HPDE6-E6E7 (cell line): ENCODE data around the gene SV2B.
"Not testable (repeated sequence)": the region's sequence is repeated elsewhere in the genome, so short reads cannot be mapped to it uniquely, and the experiment has no call there.

ENCODE experiments used
- DNase-seq: peaks from one replicate; pipeline ENCODE4 v3.0.0; 2011; ENCODE audit warnings: missing footprints; ENCODE audit errors: extremely low spot score

The SV2B gene

DNA sequence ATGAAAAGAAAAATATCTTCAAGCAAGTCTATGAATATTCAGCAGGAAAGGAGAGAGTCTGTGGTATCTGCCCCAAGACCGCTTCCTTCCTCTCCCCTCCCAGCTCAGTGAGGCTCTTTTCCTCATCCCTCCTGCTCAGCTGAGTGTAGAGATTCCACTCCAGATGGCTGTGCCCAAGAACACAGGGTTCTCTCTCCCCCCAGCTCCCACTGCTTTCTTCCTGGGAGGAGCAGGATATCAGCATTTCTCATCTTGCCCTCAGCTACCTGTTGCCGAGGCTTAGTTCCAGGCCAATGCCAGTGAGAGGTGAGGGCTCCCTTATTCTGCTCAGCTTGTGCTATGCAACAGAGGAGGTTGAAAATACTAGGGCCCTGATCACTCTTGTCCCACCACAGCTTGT, 211.9 kb downstream of the SV2B start:
- no peak for DNase-seq

DNA sequence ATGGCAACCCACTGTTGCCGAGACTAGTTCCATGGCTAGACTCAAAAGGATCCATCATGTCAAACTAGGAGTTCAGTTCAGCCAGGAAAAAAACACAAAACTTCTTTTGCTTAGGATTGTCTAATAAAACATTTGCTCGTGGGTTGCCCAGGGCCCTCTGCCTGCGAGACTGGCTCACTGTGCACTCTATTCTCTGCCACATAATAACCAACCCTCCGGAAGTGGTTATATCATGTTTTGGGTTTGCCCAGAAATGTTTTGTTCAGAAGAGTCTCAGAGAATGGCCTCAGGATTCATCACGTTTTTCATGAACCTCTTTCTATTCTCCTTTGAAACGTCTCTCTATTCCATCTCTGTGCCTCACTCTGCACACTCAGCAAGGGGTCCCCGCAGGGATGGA, 216.1 kb downstream of the SV2B start:
- DNase-seq, result no peak

DNA sequence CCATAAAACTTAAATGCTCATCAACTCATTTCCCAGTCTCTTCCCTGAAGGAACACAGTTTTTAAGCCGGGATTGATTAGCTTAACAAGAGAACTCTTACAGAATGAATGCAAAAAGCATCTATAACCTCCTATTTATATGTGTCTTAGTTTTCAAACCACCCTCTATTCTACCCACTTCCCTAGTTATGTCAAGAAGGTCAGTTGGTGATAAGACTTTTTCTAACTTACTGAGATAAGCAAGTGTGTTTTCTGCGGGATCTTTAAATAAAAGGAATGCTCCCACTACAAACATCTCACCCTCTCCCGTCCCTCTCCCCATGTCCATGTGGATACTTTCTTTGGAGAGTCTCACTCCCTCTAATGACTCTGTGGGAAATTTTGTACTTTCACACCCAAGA, 218.5 kb downstream of the SV2B start:
- DNase-seq, result no peak

DNA sequence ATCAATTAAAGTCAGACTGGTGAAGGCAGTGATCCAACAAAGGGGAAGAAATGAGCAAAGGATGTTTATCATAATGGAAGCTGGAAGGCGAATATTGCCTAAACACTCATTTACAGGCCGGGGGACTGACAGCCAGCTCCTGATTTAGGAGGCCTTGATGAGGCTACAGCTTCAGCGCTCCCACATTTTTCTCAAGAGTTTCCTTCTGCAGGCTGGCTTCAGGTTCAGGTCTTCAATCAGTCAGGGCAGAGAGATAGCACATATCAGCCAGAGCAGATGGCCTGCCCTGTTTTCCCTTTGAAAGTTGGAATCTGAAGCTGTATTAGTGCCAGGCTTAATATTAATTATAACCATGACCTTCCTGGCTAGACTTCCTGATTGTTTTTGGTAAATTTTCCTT, 218.9 kb downstream of the SV2B start:
- DNase-seq, result no peak

DNA sequence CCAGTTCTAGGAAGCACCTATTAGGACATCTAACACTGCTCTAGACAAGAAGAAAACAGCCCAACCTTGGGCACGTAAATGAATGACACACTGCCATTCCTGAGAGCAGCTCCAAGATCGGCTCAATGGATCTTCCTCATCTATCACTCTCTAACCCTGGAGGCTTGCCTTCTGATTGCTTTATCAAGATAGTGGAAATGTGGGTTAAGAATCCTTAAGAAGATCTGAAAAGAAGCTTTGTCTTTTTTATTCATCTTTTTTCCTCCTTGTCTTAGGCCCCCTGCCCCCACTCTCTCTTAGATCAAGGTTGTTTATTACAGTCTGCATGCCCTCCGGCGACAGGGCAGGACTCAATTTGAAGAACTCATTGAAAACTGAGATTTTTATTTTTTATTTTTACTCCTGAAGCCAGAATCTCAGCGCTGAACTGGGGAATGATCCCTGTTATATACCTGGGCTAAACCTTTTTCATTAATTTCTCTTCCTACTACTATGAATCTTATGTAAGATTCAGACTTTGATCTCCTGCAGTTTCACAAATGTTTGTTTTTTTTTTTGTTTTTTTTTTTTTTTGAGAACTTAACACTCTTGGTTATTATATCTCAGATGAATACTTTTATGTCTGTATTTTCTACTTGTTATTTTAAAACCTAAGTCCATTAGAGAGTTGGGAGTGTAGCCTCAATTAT, 219.5 kb downstream of the SV2B start:
- DNase-seq, result no peak

DNA sequence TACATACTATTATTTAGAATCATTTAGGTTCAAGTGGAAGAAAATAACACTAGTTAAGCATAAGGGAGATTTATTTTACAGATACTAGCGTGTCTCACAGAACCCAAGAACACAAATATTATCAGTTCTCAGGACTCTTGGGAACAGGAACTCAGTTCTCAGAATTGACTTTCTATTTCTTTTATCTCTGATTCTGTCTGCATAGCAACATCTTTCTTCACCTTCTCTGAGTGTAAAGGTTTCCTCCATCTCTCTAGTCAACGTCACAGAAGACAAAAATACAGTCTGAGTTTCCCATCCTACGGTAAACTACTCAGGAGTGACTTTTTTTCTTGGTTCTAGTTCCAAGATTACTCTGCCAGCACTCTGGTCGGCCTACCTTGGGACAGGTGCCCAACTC, 220.0 kb downstream of the SV2B start:
- no peak for DNase-seq

DNA sequence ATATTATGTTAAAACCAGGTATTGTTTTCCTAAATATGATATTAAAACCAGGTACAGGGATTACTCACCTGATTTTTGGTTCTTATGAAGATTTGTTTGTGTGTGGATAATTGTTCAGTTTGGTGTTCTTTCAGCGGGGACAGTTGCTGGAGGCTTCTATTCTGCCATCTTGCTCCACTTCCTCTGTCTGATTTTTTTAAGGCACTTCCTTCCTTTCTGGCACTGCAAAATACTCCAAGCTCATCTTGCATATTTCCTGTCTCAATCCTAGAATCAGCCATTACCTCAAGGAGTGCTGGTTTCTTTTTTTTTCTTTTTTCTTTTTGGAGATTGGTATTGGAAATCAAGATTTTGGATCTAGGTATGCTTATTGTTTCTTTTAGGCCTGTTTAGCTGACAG, 229.9 kb downstream of the SV2B start:
- DNase-seq, result no peak

DNA sequence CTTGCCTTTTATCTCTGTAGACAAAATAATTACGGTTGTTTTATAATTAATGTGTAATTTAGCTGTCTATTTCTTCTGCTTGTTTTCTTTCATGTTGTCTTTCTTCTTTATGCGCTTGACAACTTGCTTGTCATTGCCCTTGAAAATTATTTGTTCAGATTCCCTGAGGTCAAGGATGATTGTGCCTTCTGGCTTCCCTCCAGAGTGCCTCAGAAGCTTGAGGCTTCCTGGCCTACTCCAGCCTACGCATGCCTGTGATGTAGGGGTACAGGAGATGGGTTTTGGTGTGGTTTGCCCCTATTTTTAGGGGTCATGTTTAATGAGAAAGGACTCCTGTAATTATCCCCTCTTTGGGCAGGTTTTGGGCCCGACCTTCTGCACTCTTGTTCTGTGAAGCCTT, 231.5 kb downstream of the SV2B start:
- DNase-seq, result no peak

DNA sequence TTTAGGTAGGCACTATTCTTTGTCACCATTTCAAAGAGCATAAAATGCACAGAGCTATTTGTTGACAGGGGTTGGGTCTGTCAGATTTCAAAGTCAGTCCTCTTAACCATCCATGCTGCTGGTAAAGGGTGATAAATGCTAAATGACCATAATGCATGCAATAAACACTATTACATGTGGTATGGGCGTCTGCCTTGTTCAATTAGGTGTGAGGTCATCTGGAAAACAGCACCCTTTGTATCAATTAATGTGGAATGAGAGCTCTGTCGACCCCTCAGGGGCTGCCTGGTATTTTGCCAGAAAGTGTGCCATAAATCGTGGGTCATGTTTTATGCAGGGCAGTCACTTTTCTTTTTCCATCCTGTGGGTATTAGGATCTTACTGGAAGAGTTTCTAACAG, 235.6 kb downstream of the SV2B start:
- no peak for DNase-seq

DNA sequence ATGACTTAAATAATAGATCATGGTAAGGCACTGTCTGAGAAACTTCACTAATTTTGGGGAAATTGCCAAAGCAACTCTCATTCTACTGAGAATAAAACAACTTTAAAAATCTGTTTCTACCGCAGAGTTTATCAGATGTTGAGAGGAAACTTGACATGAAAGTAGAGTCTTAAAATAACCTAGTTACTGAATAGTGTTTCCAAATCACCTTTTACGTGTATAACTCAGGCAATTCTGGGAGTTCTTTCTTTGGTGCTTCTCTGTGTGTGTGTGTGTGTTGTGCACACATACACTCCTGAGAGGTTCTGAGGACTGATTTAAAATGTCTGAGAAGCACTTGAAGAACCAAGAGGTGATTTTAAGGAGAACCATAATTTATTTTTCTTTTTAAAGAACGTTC, 236.6 kb downstream of the SV2B start:
- no peak for DNase-seq

DNA sequence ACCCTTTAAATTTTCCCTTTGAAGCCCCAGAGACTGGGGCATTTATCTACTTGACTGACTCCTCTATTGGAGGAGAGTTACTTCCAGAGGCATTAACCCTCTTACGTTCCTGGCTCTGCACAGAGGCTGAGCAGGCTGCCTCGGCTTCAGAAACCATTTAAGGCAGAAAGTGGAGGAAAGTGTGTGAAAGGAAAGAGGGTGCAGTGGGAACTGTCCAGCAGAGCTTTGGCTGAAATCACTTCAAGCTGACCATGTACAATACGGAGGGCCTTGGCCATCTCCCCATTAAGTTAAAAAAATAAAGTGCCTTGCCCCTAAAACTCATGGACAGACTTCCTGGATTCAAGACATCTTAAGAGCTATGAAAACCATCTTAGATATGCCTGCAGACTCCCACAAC, 238.7 kb downstream of the SV2B start:
- no peak for DNase-seq

DNA sequence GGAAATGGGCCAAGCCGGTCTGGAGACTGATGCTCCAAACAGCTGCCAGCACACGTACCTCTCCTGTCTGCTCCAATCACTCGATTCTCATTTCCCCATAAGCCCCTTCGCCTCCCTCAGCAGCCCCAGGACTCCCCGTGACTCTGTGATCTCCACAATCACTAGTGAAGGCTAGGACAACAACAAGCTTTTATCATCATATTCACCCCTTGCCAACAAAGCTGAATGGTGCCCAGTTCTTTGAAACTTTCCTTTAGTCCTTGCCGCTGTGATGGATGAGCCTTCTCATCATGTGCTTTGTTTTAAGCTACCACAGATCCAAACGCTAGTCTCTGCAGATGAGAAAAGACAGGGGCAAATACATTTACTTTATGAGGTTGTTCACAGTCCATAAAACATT, 242.0 kb downstream of the SV2B start:
- DNase-seq, result no peak

DNA sequence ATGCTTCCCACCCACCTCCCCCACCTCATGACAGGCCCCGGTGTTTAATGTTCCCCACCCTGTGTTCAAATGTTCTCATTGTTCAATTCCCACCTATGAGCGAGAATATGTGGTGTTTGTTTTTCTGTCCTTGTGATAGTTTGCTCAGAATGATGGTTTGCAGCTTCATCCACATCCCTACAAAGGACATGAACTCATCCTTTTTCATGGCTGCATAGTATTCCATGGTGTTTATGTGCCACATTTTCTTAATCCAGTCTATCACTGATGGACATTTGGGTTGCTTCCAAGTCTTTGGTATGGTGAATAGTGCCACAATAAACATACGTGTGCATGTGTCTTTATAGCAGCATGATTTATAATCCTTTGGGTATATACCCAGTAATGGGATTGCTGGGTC, 244.9 kb downstream of the SV2B start:
- not testable (repeated sequence) for DNase-seq

DNA sequence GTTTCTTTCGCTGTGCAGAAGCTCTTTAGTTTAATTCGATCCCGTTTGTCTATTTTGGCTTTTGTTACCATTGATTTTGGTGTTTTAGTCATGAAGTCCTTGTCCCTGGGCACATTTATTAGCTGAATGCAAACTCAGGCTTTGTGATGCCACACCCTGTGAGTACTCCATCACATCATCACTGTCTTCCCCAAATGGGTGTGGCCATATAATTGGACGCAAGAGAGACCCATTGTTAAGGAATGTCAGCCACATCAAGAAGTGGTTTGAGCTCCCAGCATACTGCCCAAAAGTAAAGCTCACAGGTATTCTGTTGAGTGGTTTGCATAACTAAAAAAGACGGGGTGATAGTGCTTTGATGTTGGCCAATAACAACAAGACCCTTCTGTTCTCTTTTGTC, 245.7 kb downstream of the SV2B start:
- no peak for DNase-seq

DNA sequence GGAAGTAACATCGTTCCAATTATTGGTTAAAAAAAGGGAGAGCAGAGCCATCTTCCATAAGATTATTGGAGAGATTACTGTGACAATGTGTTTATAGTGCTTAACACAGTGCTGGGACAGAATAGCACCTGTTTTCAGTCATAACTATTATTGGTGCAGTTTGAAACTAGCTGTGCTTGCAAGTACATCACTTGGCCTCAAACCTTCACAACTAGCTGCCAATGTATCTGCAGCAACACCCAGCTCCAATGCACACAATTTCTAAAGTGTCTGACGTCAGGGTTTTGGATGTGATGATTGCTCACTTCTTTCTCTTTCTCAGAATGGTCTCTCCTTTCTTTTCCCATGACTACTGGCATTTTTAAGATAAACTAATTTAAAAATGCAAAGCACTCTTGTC, 246.2 kb downstream of the SV2B start:
- no peak for DNase-seq

DNA sequence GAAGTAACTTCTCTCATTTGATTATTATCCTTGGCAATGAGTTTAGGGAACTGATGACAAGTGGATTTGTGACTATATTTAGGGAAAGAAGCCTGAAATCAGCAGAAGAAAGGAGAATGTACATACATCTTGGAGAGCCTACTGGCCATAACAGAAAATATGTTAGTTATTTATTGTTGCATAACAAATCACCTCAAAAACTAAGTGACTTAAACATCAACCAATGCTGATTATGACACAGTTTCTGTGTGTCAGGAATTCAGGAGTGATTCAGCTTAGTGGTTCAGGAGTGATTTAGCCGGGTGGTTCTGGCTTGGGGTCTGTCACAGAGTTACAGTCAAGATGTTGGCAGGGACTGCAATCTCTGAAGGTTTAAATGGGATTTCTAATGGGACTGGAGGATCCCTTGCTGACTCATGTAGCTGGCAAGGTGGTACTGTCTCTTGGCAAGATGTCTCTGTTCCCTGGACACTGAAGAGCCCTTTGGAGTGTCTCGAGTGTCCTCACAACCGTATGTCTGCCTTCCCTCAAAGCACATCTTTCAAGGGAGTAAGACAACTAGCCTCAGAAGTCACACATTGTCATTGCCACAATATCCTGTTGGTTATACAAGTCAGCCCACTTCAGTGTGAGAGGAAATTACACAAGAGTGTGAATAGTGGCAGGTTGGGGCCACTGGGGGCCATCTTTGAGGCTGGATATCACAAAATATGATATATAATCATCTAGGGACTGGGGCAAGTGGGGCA, 248.9 kb downstream of the SV2B start:
- DNase-seq, result no peak
